ENCODE results near the gene PWWP2B. TPM values are rescaled to one million over a fixed set of nuclear protein-coding genes. Genes with fewer than 3 reads are reported as not detected.

Gene PWWP2B
- total and polyA plus RNA-seq, 2 of the 4 experiments (the other 2 are of a cell fraction): 1.7 to 2.2 TPM

GRCh38 chr10:132442636-132443035 is 45.6 kb downstream of the PWWP2B start:
- H3K27me3 ChIP-seq (ENCODE audit: control insufficient read depth, insufficient read depth, low read length): no peaks in the 10 kb centered on the region; the same call in 1 of the 2 replicates
- H2BK15ac ChIP-seq (ENCODE audit: low read depth, low read length): no peak overlapping the region
- H3K9ac ChIP-seq (ENCODE audit: low read depth, low read length): no peak overlapping the region
- no peak overlapping the region for H3K4me2 ChIP-seq (ENCODE audit: low read depth, low read length)
- H3K56ac ChIP-seq (ENCODE audit: extremely low read depth, insufficient read depth, low read length): no peak overlapping the region
- H2BK120ac ChIP-seq (ENCODE audit: low read depth, low read length): no peak overlapping the region
- peaks cover 8% of the 10 kb centered on the region; the same call in 1 of the 2 replicates for H3K9me1 ChIP-seq (ENCODE audit: insufficient read depth, low read length)
- no peak for TF ChIP-seq RCOR1 (IDR thresholded peaks at IDR 0.05; ENCODE audit: insufficient replicate concordance, low read length)
- H2BK5ac ChIP-seq (ENCODE audit: low read depth, low read length, poor library complexity, severe bottlenecking): no peak overlapping the region
- in situ Hi-C loops (cut with MboI; ENCODE audit: low sequenced_read_pairs) (no loop called here), dilution Hi-C loops (cut with HindIII; ENCODE audit: low sequenced_read_pairs, unreplicated experiment) (no loop called here), intact Hi-C loops (cut with micrococcal nuclease) (no loop called here)
- DNase-seq: no peak
- H3K4me1 ChIP-seq (ENCODE audit: control insufficient read depth, insufficient read depth, low read length): peaks cover 5% of the 10 kb centered on the region
- no peak overlapping the region for H3K4ac ChIP-seq (ENCODE audit: low read depth, low read length)
- H2AFZ ChIP-seq (replicated peaks; ENCODE audit: low read length, poor library complexity): no peak overlapping the region
- no peaks in the 10 kb centered on the region for H3K9me3 ChIP-seq (ENCODE audit: control insufficient read depth, insufficient read depth, low read length)
- BruUV-seq (replicated peaks): no TSS peak
- no peak overlapping the region for H4K91ac ChIP-seq (ENCODE audit: insufficient read depth, low read depth, low read length)
- CTCF ChIA-PET: no interaction called here
- no peak overlapping the region for H3K23ac ChIP-seq (ENCODE audit: low read depth, low read length)
- H3K27ac ChIP-seq (ENCODE audit: insufficient read depth, low read length): no peak overlapping the region
- WGBS, 2 experiments (ENCODE audit: extremely low coverage in 2 of 2, insufficient read length in 1 of 2): no CpG with 5 or more reads among the region's 10 CpGs
- H2AK5ac ChIP-seq (ENCODE audit: low read depth, low read length): no peak overlapping the region
- H3K36me3 ChIP-seq (ENCODE audit: control insufficient read depth, insufficient read depth, low read length): no peaks in the 10 kb centered on the region
- H4K8ac ChIP-seq (ENCODE audit: low read depth in 2 of 2, low read length in 2 of 2): no peak overlapping the region
- no peak overlapping the region for H3K18ac ChIP-seq (ENCODE audit: low read depth, low read length)
- H2AK9ac ChIP-seq (replicated peaks; ENCODE audit: low read depth, low read length, poor library complexity): no peak overlapping the region
- H3K14ac ChIP-seq (replicated peaks; ENCODE audit: low read depth, low read length): no peak overlapping the region
- ATAC-seq (ENCODE audit: low read depth): no peak
- no peaks in the 10 kb centered on the region for H4K20me1 ChIP-seq (ENCODE audit: insufficient read depth, low read length)
- POLR2A ChIA-PET (ENCODE audit: unreplicated experiment): no interaction called here
- no peak overlapping the region for H2BK20ac ChIP-seq (ENCODE audit: low read depth, low read length)
- H4K5ac ChIP-seq (ENCODE audit: low read depth, low read length): no peak overlapping the region
- H3K4me3 ChIP-seq (ENCODE audit: insufficient read depth, low read depth, low read length): no peak overlapping the region
- no peaks in the 10 kb centered on the region for H3K79me1 ChIP-seq (ENCODE audit: low read depth in 1 of 2, low read length in 2 of 2)

All from IMR-90 (cell line).